SK-N-SH (cell line): ENCODE data around the gene C19orf47. TPM values are rescaled to one million over a fixed set of nuclear protein-coding genes. Genes with fewer than 3 reads are reported as not detected.

ENCODE experiments used
- CTCF ChIA-PET: fragments of 300-600, 350-600 bp; formaldehyde crosslinking; extraction: SDS; loops from one replicate; lab custom pipeline; 2021; lab: Yijun Ruan, JAX
- POLR2A ChIA-PET: fragments of 350-600 bp; sonication (Branson Sonifier 250); formaldehyde crosslinking; extraction: SDS; loops from one replicate; lab custom pipeline; 2020; ENCODE audit warnings: antibody characterized with exemption, inconsistent platforms; lab: Yijun Ruan, JAX
- DNase-seq: peaks from one replicate; pipeline ENCODE4 v3.0.0; 2012
- H2AFZ ChIP-seq: fragments of 200-600 bp; sonication (generic); 2 replicates; pipeline ENCODE4 v1.8.1; 2016; ENCODE audit warnings: antibody characterized with exemption, mild to moderate bottlenecking, low read depth
- H3F3A ChIP-seq: fragments of 200-600 bp; sonication (generic); replicated peaks from 2 replicates; pipeline ENCODE3; 2016; ENCODE audit warnings: antibody characterized with exemption, mild to moderate bottlenecking; ENCODE audit not compliant: insufficient read depth
- H3K27ac ChIP-seq, 2 experiments: fragments of 200-500 bp in 1 of 2; fragments of 200-600 bp in 1 of 2; sonication (Bioruptor generic) in 1 of 2; sonication (generic), shearing (Covaris generic) in 1 of 2; 2 replicates each; pipeline versions ENCODE4 v1.5.1 to v1.6.1; 2014 to 2016; ENCODE audit warnings: low read depth in 2 of 2, inconsistent platforms in 1 of 2, low read length in 1 of 2, mild to moderate bottlenecking in 1 of 2, mixed read lengths in 1 of 2
- H3K27me3 ChIP-seq: fragments of 200-600 bp; sonication (generic), shearing (Covaris generic); 2 replicates; pipeline ENCODE4 v1.6.1; 2016; ENCODE audit warnings: mixed run types; ENCODE audit not compliant: insufficient read depth
- H3K36me3 ChIP-seq, 2 experiments: fragments of 200-500 bp in 1 of 2; fragments of 200-600 bp in 1 of 2; sonication (Bioruptor generic) in 1 of 2; sonication (generic) in 1 of 2; replicated peaks in 1 of 2; 2 replicates each; pipeline versions ENCODE3 to v1.5.1; 2014 to 2016; ENCODE audit warnings: low read length in 1 of 2, mild to moderate bottlenecking in 1 of 2; ENCODE audit not compliant: insufficient read depth in 2 of 2, control insufficient read depth in 1 of 2
- H3K4me1 ChIP-seq, 2 experiments: fragments of 200-500 bp in 1 of 2; fragments of 200-600 bp in 1 of 2; sonication (Bioruptor generic) in 1 of 2; sonication (generic), shearing (Covaris generic) in 1 of 2; 2 replicates each; pipeline versions ENCODE4 v1.5.1 to v1.6.1; 2014 to 2016; ENCODE audit warnings: low read depth in 1 of 2, low read length in 1 of 2, mixed run types in 1 of 2; ENCODE audit not compliant: insufficient read depth in 2 of 2, control insufficient read depth in 1 of 2
- H3K4me2 ChIP-seq: fragments of 200-600 bp; sonication (generic), shearing (Covaris generic); 2 replicates; pipeline ENCODE4 v1.6.1; 2017; ENCODE audit warnings: mixed run types
- H3K4me3 ChIP-seq, 2 experiments: fragments of 200-500 bp in 1 of 2; fragments of 200-600 bp in 1 of 2; sonication (Bioruptor generic) in 1 of 2; sonication (generic), shearing (Covaris generic) in 1 of 2; 2 replicates each; pipeline versions ENCODE4 v1.5.1 to v1.8.1; 2014 to 2016; ENCODE audit warnings: low read depth in 2 of 2, inconsistent platforms in 1 of 2, low read length in 1 of 2, mild to moderate bottlenecking in 1 of 2, mixed read lengths in 1 of 2, moderate library complexity in 1 of 2
- H3K79me2 ChIP-seq: fragments of 200-600 bp; sonication (generic); 2 replicates; pipeline ENCODE4 v1.8.1; 2017; ENCODE audit warnings: mild to moderate bottlenecking; ENCODE audit not compliant: insufficient read depth
- H3K9ac ChIP-seq: fragments of 200-600 bp; sonication (generic); 2 replicates; pipeline ENCODE4 v1.6.1; 2017; ENCODE audit warnings: mixed run types
- H3K9me2 ChIP-seq: fragments of 200-600 bp; sonication (generic); 2 replicates; pipeline ENCODE4 v1.6.1; 2017; ENCODE audit warnings: mixed run types
- H3K9me3 ChIP-seq: fragments of 200-600 bp; sonication (generic); 2 replicates; pipeline ENCODE4 v1.6.1; 2017; ENCODE audit warnings: mixed run types, mild to moderate bottlenecking, moderate library complexity
- H4K20me1 ChIP-seq: fragments of 200-600 bp; sonication (generic); 2 replicates; pipeline ENCODE4 v1.6.1; 2017; ENCODE audit warnings: mild to moderate bottlenecking, mixed run types; ENCODE audit not compliant: insufficient read depth
- EP300 ChIP-seq, 2 experiments: IDR thresholded peaks; 2 replicates each; pipeline versions ENCODE4 v1.4.0 to v1.6.1; 2012; ENCODE audit warnings: borderline replicate concordance in 1 of 2, low read depth in 1 of 2, low read length in 1 of 2
- FOXJ3 ChIP-seq: sonication (generic); formaldehyde crosslinking; IDR thresholded peaks from 2 replicates; pipeline ENCODE4 v1.5.1; 2020; ENCODE audit warnings: mild to moderate bottlenecking, missing genetic modification reagents
- GABPA ChIP-seq: IDR thresholded peaks from 2 replicates; pipeline ENCODE4 v1.4.0; 2012; ENCODE audit warnings: low read depth, mild to moderate bottlenecking
- IRF3 ChIP-seq: fragments of 150-350 bp; IDR thresholded peaks from 2 replicates; pipeline ENCODE4 v1.6.1; 2016; ENCODE audit warnings: mild to moderate bottlenecking, low read depth, low read length
- MAX ChIP-seq: IDR thresholded peaks from 2 replicates; pipeline ENCODE4 v1.4.0; 2012; ENCODE audit warnings: low read depth
- MXI1 ChIP-seq: IDR thresholded peaks from 2 replicates; pipeline ENCODE4 v1.6.1; 2012; ENCODE audit warnings: mild to moderate bottlenecking, low read depth, low read length, improper control_type of control experiment
- NFIC ChIP-seq: IDR thresholded peaks from 2 replicates; pipeline ENCODE4 v1.4.0; 2012; ENCODE audit warnings: borderline replicate concordance
- PBX3 ChIP-seq: IDR thresholded peaks from 2 replicates; pipeline ENCODE4; 2012
- RCOR1 ChIP-seq: fragments of 150-350 bp; IDR thresholded peaks from 2 replicates; pipeline ENCODE4 v1.6.1; 2017; ENCODE audit warnings: antibody characterized with exemption, low read length
- REST ChIP-seq: IDR thresholded peaks from 2 replicates; pipeline ENCODE4 v1.6.1; 2012; ENCODE audit warnings: mild to moderate bottlenecking, low read depth, low read length, moderate library complexity
- RFX5 ChIP-seq: IDR thresholded peaks from 2 replicates; pipeline ENCODE4 v1.6.1; 2012; ENCODE audit warnings: mild to moderate bottlenecking, improper control_type of control experiment, low read length
- SIN3A ChIP-seq: IDR thresholded peaks from 2 replicates; pipeline ENCODE4 v1.6.1; 2012; ENCODE audit warnings: low read depth, mild to moderate bottlenecking, low read length, moderate library complexity, borderline replicate concordance
- SMC3 ChIP-seq: IDR thresholded peaks from 2 replicates; pipeline ENCODE4 v1.6.1; 2012; ENCODE audit warnings: low read depth, low read length, improper control_type of control experiment
- TAF1 ChIP-seq: IDR thresholded peaks from 2 replicates; pipeline ENCODE4 v1.6.1; 2012; ENCODE audit warnings: low read depth, mild to moderate bottlenecking, low read length, moderate library complexity, borderline replicate concordance
- TEAD4 ChIP-seq: IDR thresholded peaks from 2 replicates; pipeline ENCODE4 v1.4.0; 2012; ENCODE audit warnings: mild to moderate bottlenecking, borderline replicate concordance; ENCODE audit not compliant: insufficient read depth
- USF1 ChIP-seq: IDR thresholded peaks from 2 replicates; pipeline ENCODE4 v1.4.0; 2012; ENCODE audit warnings: low read depth, borderline replicate concordance
- USF2 ChIP-seq: fragments of 150-350 bp; IDR thresholded peaks from 2 replicates; pipeline ENCODE4 v1.6.1; 2017; ENCODE audit warnings: antibody characterized with exemption, low read length, low read depth, borderline replicate concordance
- ZBTB33 ChIP-seq: IDR thresholded peaks from 2 replicates; pipeline ENCODE4 v1.4.0; 2012; ENCODE audit warnings: low read depth, borderline replicate concordance
- WGBS: methylation state at CpG from one replicate; pipeline ENCODE4 v1.1.6; 2017; ENCODE audit warnings: low lambda C conversion rate; 5-methylcytosine and 5-hydroxymethylcytosine counted together
- polyA plus RNA-seq, 3 experiments: library from polyadenylated mRNA; depleted of rRNA; stranded (reverse); fragments of >200 nt; gene quantifications; 2 replicates each; pipeline ENCODE4 v1.2.3, GENCODE V29; 2012

The C19orf47 gene
- polyA plus RNA-seq, 1 of the 3 experiments (the other 2 are of a cell fraction) = 17.2 TPM

- no peak for DNase-seq
- CTCF ChIA-PET = interaction anchor here (0.6 to 1.9 kb wide), 3 partner anchors 13 to 142 kb away, joined by 3 to 4 read pairs (median 3); no protein-coding TSS in a partner anchor
- Histone ChIP-seq H3K9me3 (no peaks in the 10 kb centered on the region), H4K20me1 (no peaks in the 10 kb centered on the region), H3K27ac (no peak overlapping the region), H3K79me2 (no peaks in the 10 kb centered on the region), H3K27me3 (no peaks in the 10 kb centered on the region), H3K4me2 (no peak overlapping the region), H2AFZ (no peak overlapping the region), H3F3A (no peaks in the 10 kb centered on the region), H3K4me1 (no peaks in the 10 kb centered on the region), H3K36me3 (peaks cover 4 to 45% of the 10 kb centered on the region in 2 experiments)
- POLR2A ChIA-PET = no interaction called here
- WGBS = 92% methylated on average over 13 of the region's 27 CpGs
- TF ChIP-seq MXI1 (no peak), RFX5 (no peak), EP300 (IDR thresholded peaks at IDR 0.05; ENCODE audit: borderline replicate concordance in 1 of 2, low read depth in 1 of 2, low read length in 1 of 2) (no peak), SMC3 (no peak), SIN3A (no peak), IRF3 (no peak), RCOR1 (no peak), GABPA (no peak), TEAD4 (no peak), REST (no peak), PBX3 (no peak), USF2 (no peak), USF1 (no peak), NFIC (no peak), FOXJ3 (no peak), MAX (no peak), ZBTB33 (no peak), TAF1 (no peak)
- TF ChIP-seq, all 33 proteins: peak for 0
- no peaks in the 10 kb centered on the region for H3K9me2 ChIP-seq
- no peak overlapping the region for H3K4me3 ChIP-seq
- H3K9ac ChIP-seq = no peak overlapping the region
These were observed 26.5 kb downstream of the C19orf47 start for GRCh38 chr19:40321566-40322270.
